HG03565 (cell line): ENCODE measurements around the gene PCDHA9.
"Not testable (repeated sequence)": the region's sequence is repeated elsewhere in the genome, so short reads cannot be mapped to it uniquely, and the experiment has no call there.

ENCODE experiments used
- ATAC-seq: cut with Tn5 transposase; IDR thresholded peaks from one replicate; pipeline ENCODE4 v1.9.1; 2021; ENCODE audit warnings: mild to moderate bottlenecking, moderate library complexity; ENCODE audit not compliant: unreplicated experiment

PCDHA9 gene

GRCh38 chr5:140848139-140849102 lies at the start of gene PCDHA9:
Gene PCDHA9 (plus strand): TSS chr5:140848382. CDS start chr5:140848496, 114 bp downstream.
- not testable (repeated sequence) for ATAC-seq

GRCh38 chr5:140800816-140801493 lies 47.2 kb upstream of the PCDHA9 start, which contains the start of gene PCDHA3:
Gene PCDHA3 (plus strand): TSS chr5:140801057.
- ATAC-seq, result no peak

- no peak for ATAC-seq
These were observed 46.7 kb upstream of the PCDHA9 start for GRCh38 chr5:140801494-140801841.

- ATAC-seq, result not testable (repeated sequence)
These were observed 45.8 kb upstream of the PCDHA9 start for GRCh38 chr5:140802381-140802780.

- ATAC-seq, result no peak
These were observed 45.4 kb upstream of the PCDHA9 start for GRCh38 chr5:140802781-140803271.

GRCh38 chr5:140806834-140807775 lies 41.1 kb upstream of the PCDHA9 start, which contains the start of gene PCDHA4:
Gene PCDHA4 (plus strand): TSS chr5:140807068.
- no peak for ATAC-seq

GRCh38 chr5:140808241-140808888 lies 39.8 kb upstream of the PCDHA9 start:
- ATAC-seq, result not testable (repeated sequence)

- ATAC-seq, result no peak
These were observed 39.3 kb upstream of the PCDHA9 start for GRCh38 chr5:140808889-140809291.

GRCh38 chr5:140821375-140822280 lies 26.6 kb upstream of the PCDHA9 start, which contains the start of gene PCDHA5:
Gene PCDHA5 (plus strand): TSS chr5:140821613.
- no peak for ATAC-seq

- no peak for ATAC-seq
These were observed 25.9 kb upstream of the PCDHA9 start for GRCh38 chr5:140822281-140822629.

GRCh38 chr5:140822969-140823368 lies 25.2 kb upstream of the PCDHA9 start:
- ATAC-seq, result not testable (repeated sequence)

GRCh38 chr5:140823475-140823874 lies 24.7 kb upstream of the PCDHA9 start:
- no peak for ATAC-seq

- ATAC-seq, result no peak
These were observed 20.3 kb upstream of the PCDHA9 start, which contains the start of gene PCDHA6 for GRCh38 chr5:140827704-140828361. Gene PCDHA6 (plus strand): TSS chr5:140827960. CDS start chr5:140828092, 132 bp downstream.

- no peak for ATAC-seq
These were observed 19.8 kb upstream of the PCDHA9 start for GRCh38 chr5:140828362-140828737.

GRCh38 chr5:140829511-140830501 lies 18.4 kb upstream of the PCDHA9 start:
- ATAC-seq, result not testable (repeated sequence)

- no peak for ATAC-seq
These were observed 14.2 kb upstream of the PCDHA9 start, which contains the start of gene PCDHA7 for GRCh38 chr5:140833993-140834392. Gene PCDHA7 (plus strand): TSS chr5:140834269. CDS start chr5:140834384, 115 bp downstream.

- ATAC-seq, result not testable (repeated sequence)
These were observed 13.7 kb upstream of the PCDHA9 start for GRCh38 chr5:140834439-140835008.
